Measurements from ENCODE around the gene ZBTB7A.

The ZBTB7A gene

GRCh38 chr19:4052114-4052992, 14.3 kb downstream of the ZBTB7A start:
- Histone ChIP-seq H3K27me3 (ENCODE audit: insufficient read depth, poor library complexity, severe bottlenecking) (no peaks in the 10 kb centered on the region), H3K4me3 (replicated peaks; ENCODE audit: insufficient read depth, low read length) (peak overlapping the region; percentile 44), H3K27ac (replicated peaks) (peak overlapping the region; percentile 69)
- TF ChIP-seq POLR2AphosphoS5 (IDR thresholded peaks at IDR 0.05; ENCODE audit: low read depth) (no peak), CTCF (IDR thresholded peaks at IDR 0.05; ENCODE audit: insufficient read depth, low read length) (no peak), SPI1 (IDR thresholded peaks at IDR 0.05; ENCODE audit: borderline replicate concordance, low read depth) (no peak), REST (IDR thresholded peaks at IDR 0.05; ENCODE audit: insufficient replicate concordance, low read depth) (no peak), GABPA (IDR thresholded peaks at IDR 0.05; ENCODE audit: low read depth) (no peak)
- DNase-seq (ENCODE audit: low read depth in 1 of 2, low spot score in 1 of 2), result peak; percentile 54 to 77

- Histone ChIP-seq H3K27me3 (ENCODE audit: insufficient read depth, poor library complexity, severe bottlenecking) (no peaks in the 10 kb centered on the region), H3K4me3 (replicated peaks; ENCODE audit: insufficient read depth, low read length) (peak overlapping the region; percentile 44), H3K27ac (replicated peaks) (peak overlapping the region; percentile 69)
- peak; percentile 78 to 90 for DNase-seq (ENCODE audit: low read depth in 1 of 2, low spot score in 1 of 2)
- TF ChIP-seq GABPA (IDR thresholded peaks at IDR 0.05; ENCODE audit: low read depth) (no peak), POLR2AphosphoS5 (IDR thresholded peaks at IDR 0.05; ENCODE audit: low read depth) (no peak; the same call in 1 of the 2 replicates), CTCF (IDR thresholded peaks at IDR 0.05; ENCODE audit: insufficient read depth, low read length) (no peak), SPI1 (IDR thresholded peaks at IDR 0.05; ENCODE audit: borderline replicate concordance, low read depth) (no peak)
These were observed 15.3 kb downstream of the ZBTB7A start for GRCh38 chr19:4051175-4052101.

GRCh38 chr19:4049432-4049831, 17.3 kb downstream of the ZBTB7A start:
- Histone ChIP-seq H3K27me3 (ENCODE audit: insufficient read depth, poor library complexity, severe bottlenecking) (no peaks in the 10 kb centered on the region), H3K27ac (replicated peaks) (no peak overlapping the region), H3K4me3 (replicated peaks; ENCODE audit: insufficient read depth, low read length) (no peak overlapping the region)
- no peak for DNase-seq (ENCODE audit: low read depth in 1 of 2, low spot score in 1 of 2)
- TF ChIP-seq POLR2AphosphoS5 (IDR thresholded peaks at IDR 0.05; ENCODE audit: low read depth), result no peak
- no peak for TF ChIP-seq CTCF (IDR thresholded peaks at IDR 0.05; ENCODE audit: insufficient read depth, low read length)
- no peak for TF ChIP-seq SPI1 (IDR thresholded peaks at IDR 0.05; ENCODE audit: borderline replicate concordance, low read depth)
- no peak for TF ChIP-seq GABPA (IDR thresholded peaks at IDR 0.05; ENCODE audit: low read depth)
- peak; percentile 68 for TF ChIP-seq REST (IDR thresholded peaks at IDR 0.05; ENCODE audit: insufficient replicate concordance, low read depth)

All from HL-60 (cell line).